IPS DF 6.9 (cell line): ENCODE results near the gene PRKD3.

ENCODE experiments used
- DNase-seq: peaks from one replicate; pipeline ENCODE4 v3.0.0-alpha.2; 2013; ENCODE audit warnings: low read depth, low spot score
- H3K27ac ChIP-seq: one replicate; pipeline ENCODE4 v1.5.1; 2013; ENCODE audit warnings: low read length, control low read depth
- H3K27me3 ChIP-seq: 2 replicates; pipeline ENCODE4 v1.6.1; 2013; ENCODE audit warnings: mild to moderate bottlenecking, low read length; ENCODE audit not compliant: control insufficient read depth, insufficient read depth
- H3K36me3 ChIP-seq: 2 replicates; pipeline ENCODE4 v1.6.1; 2013; ENCODE audit warnings: low read length; ENCODE audit not compliant: control insufficient read depth, insufficient read depth
- H3K4me1 ChIP-seq: 2 replicates; pipeline ENCODE4 v1.6.1; 2013; ENCODE audit warnings: low read length; ENCODE audit not compliant: control insufficient read depth, insufficient read depth
- H3K4me3 ChIP-seq: 2 replicates; pipeline ENCODE4 v1.5.1; 2013; ENCODE audit warnings: mild to moderate bottlenecking, low read length
- H3K9me3 ChIP-seq: 2 replicates; pipeline ENCODE4 v1.6.1; 2013; ENCODE audit warnings: low read length, inconsistent platforms; ENCODE audit not compliant: control insufficient read depth, insufficient read depth
- WGBS: extraction: QIAGEN DNeasy Blood & Tissue Kit; methylation state at CpG from one replicate; pipeline ENCODE4 v1.1.7; 2013; ENCODE audit warnings: mixed read lengths, missing lambda C conversion rate; ENCODE audit not compliant: insufficient read length, insufficient coverage; 5-methylcytosine and 5-hydroxymethylcytosine counted together

The PRKD3 gene

GRCh38 chr2:37343537-37344434, 19.2 kb upstream of the PRKD3 start:
- Histone ChIP-seq H3K27me3 (no peaks in the 10 kb centered on the region), H3K9me3 (no peaks in the 10 kb centered on the region), H3K36me3 (no peaks in the 10 kb centered on the region), H3K27ac (no peak overlapping the region), H3K4me3 (no peak overlapping the region; the same call in 1 of the 2 replicates), H3K4me1 (peaks cover 4% of the 10 kb centered on the region; the same call in 1 of the 2 replicates)
- no CpG with 5 or more reads among the region's 7 CpGs for WGBS
- no peak for DNase-seq

GRCh38 chr2:37342591-37343220, 18.1 kb upstream of the PRKD3 start:
- H3K27ac ChIP-seq: no peak overlapping the region
- H3K4me3 ChIP-seq: no peak overlapping the region
- no peaks in the 10 kb centered on the region for H3K27me3 ChIP-seq
- DNase-seq: no peak
- WGBS: no CpG with 5 or more reads among the region's 7 CpGs
- H3K4me1 ChIP-seq: peaks cover 2% of the 10 kb centered on the region; the same call in 1 of the 2 replicates
- H3K9me3 ChIP-seq: no peaks in the 10 kb centered on the region
- H3K36me3 ChIP-seq: no peaks in the 10 kb centered on the region

- Histone ChIP-seq H3K4me3 (no peak overlapping the region), H3K27me3 (no peaks in the 10 kb centered on the region), H3K9me3 (no peaks in the 10 kb centered on the region), H3K4me1 (peaks cover 2% of the 10 kb centered on the region; the same call in 1 of the 2 replicates), H3K36me3 (no peaks in the 10 kb centered on the region), H3K27ac (no peak overlapping the region)
- DNase-seq: no peak
- no CpG with 5 or more reads among the region's 3 CpGs for WGBS
Measured at GRCh38 chr2:37340637-37341036, 16.0 kb upstream of the PRKD3 start.

GRCh38 chr2:37338933-37339332, 14.3 kb upstream of the PRKD3 start:
- DNase-seq: no peak
- Histone ChIP-seq H3K4me1 (peaks cover 2% of the 10 kb centered on the region; the same call in 1 of the 2 replicates), H3K9me3 (no peaks in the 10 kb centered on the region), H3K4me3 (no peak overlapping the region), H3K36me3 (no peaks in the 10 kb centered on the region), H3K27ac (no peak overlapping the region), H3K27me3 (no peaks in the 10 kb centered on the region)
- no CpG with 5 or more reads among the region's 4 CpGs for WGBS

GRCh38 chr2:37337620-37338280, 13.1 kb upstream of the PRKD3 start:
- Histone ChIP-seq H3K27ac (no peak overlapping the region), H3K9me3 (no peaks in the 10 kb centered on the region), H3K27me3 (no peaks in the 10 kb centered on the region), H3K4me3 (no peak overlapping the region), H3K4me1 (no peaks in the 10 kb centered on the region), H3K36me3 (no peaks in the 10 kb centered on the region)
- DNase-seq: no peak
- no CpG with 5 or more reads among the region's 7 CpGs for WGBS

- Histone ChIP-seq H3K36me3 (no peaks in the 10 kb centered on the region), H3K4me3 (no peak overlapping the region), H3K27ac (no peak overlapping the region), H3K9me3 (no peaks in the 10 kb centered on the region), H3K4me1 (no peaks in the 10 kb centered on the region), H3K27me3 (no peaks in the 10 kb centered on the region)
- WGBS: no CpG with 5 or more reads among the region's 2 CpGs
- DNase-seq: no peak
Measured at GRCh38 chr2:37335604-37336003, 11.0 kb upstream of the PRKD3 start.

GRCh38 chr2:37333256-37333655, 8.6 kb upstream of the PRKD3 start:
- Histone ChIP-seq H3K4me1 (no peaks in the 10 kb centered on the region), H3K9me3 (no peaks in the 10 kb centered on the region), H3K36me3 (no peaks in the 10 kb centered on the region), H3K4me3 (no peak overlapping the region), H3K27me3 (no peaks in the 10 kb centered on the region), H3K27ac (no peak overlapping the region)
- no CpG with 5 or more reads among the region's 2 CpGs for WGBS
- DNase-seq: no peak

- no peaks in the 10 kb centered on the region for H3K9me3 ChIP-seq
- no peak for DNase-seq
- H3K4me1 ChIP-seq: no peaks in the 10 kb centered on the region
- no peak overlapping the region for H3K4me3 ChIP-seq
- H3K27ac ChIP-seq: no peak overlapping the region
- H3K36me3 ChIP-seq: no peaks in the 10 kb centered on the region
- no CpG with 5 or more reads among the region's 3 CpGs for WGBS
- H3K27me3 ChIP-seq: no peaks in the 10 kb centered on the region
Measured at GRCh38 chr2:37332560-37332959, 7.9 kb upstream of the PRKD3 start.

GRCh38 chr2:37330681-37331080, 6.0 kb upstream of the PRKD3 start:
- Histone ChIP-seq H3K27me3 (no peaks in the 10 kb centered on the region), H3K4me1 (no peaks in the 10 kb centered on the region), H3K36me3 (no peaks in the 10 kb centered on the region), H3K9me3 (no peaks in the 10 kb centered on the region), H3K27ac (no peak overlapping the region), H3K4me3 (no peak overlapping the region)
- no peak for DNase-seq

GRCh38 chr2:37326866-37327634, 2.4 kb upstream of the PRKD3 start:
- WGBS: no CpG with 5 or more reads among the region's 8 CpGs
- Histone ChIP-seq H3K27me3 (peaks cover 5% of the 10 kb centered on the region; the same call in 1 of the 2 replicates), H3K27ac (no peak overlapping the region), H3K9me3 (no peaks in the 10 kb centered on the region), H3K4me1 (peaks cover 2% of the 10 kb centered on the region; the same call in 1 of the 2 replicates), H3K36me3 (no peaks in the 10 kb centered on the region), H3K4me3 (no peak overlapping the region)
- DNase-seq: no peak
